ENCODE measurements around the gene NVL.
"Not testable (repeated sequence)": the region's sequence is repeated elsewhere in the genome, so short reads cannot be mapped to it uniquely, and the experiment has no call there.

Gene NVL

GRCh38 chr1:224234017-224234416 is 96.0 kb downstream of the NVL start:
- DNase-seq (ENCODE audit: low read depth): no peak

GRCh38 chr1:224226849-224227502 is 103.0 kb downstream of the NVL start:
- no peak for DNase-seq (ENCODE audit: low read depth)

DNA sequence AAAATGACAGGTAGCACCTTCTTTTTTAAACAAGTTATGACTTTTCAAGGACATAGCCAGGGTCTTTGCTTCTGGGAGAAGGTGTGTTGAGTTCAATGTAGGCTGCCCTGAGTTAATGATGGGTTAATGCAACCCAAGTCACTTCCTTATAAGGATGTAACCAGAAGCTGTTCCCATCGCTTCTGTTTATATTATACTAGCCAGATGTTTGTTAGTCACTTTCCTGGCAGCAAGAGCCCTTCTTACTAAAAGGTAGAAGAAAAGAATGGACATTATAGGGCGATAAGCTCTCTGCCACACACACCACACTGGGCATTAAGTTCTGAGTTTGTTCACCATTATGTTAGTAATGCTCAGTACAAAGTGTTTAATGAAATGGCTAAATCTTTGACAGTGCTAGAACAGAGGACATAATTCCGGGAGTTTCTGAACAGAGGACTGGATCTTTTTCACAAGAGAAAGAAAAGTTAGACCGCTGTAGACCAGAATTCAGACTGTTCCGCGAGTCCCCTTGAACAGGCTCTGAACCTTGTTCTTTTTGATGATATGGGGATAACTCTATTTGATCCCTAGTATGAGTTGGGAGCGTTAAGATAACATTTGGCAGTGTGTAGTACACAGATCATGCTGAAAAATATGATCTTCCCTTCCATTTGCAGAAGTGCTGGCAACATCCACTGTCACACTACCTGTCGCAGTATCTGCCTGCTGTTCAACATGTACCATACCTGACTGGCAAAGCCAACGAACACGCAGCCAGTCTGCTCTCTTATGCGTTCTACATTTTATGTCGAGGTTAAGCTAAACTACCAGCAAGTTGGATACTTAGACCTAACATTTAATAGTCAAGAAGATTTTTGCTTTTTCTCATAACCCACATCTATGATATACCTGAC is 105.9 kb downstream of the NVL start:
- DNase-seq (ENCODE audit: low read depth): no peak

- DNase-seq (ENCODE audit: low read depth): no peak
Observed at GRCh38 chr1:224219612-224220059, 110.3 kb downstream of the NVL start.

GRCh38 chr1:224219011-224219611 is 110.9 kb downstream of the NVL start:
- DNase-seq (ENCODE audit: low read depth): no peak

GRCh38 chr1:224217655-224218623 is 112.0 kb downstream of the NVL start:
- DNase-seq (ENCODE audit: low read depth): no peak

GRCh38 chr1:224216382-224216781 is 113.6 kb downstream of the NVL start:
- DNase-seq (ENCODE audit: low read depth): no peak

DNA sequence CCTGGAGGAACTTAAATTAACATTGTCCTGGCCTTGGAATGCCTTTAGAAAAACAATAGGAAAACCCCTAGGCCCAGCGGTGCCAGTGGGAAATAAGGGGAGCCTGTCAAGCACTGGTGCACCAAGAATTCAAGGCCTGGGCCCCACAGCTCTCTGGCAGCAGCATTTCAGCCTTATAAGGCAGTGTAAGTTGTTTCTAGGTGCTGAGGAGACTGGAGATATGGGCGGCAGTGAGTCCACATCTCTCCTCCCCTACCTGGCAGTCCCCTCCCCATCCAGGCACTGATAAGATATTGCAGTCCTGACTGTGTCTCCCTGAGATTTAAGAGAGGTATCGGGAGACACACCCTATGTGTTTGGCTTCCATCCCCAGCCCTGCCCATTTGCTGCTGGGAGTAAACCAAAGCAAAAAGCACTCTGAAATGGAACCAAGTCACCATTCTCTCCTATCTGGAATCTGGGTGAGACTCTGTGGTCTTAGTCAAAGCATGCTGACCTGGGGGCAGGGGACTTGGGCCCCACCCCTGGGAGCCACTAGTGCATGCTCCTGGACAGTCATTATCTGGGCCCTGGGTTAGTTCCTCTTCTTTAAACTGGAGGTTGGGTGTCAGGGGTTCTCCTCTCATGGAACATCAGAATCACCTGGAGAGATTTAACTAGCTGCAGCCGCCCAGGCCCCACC is 116.4 kb downstream of the NVL start:
- no peak for DNase-seq (ENCODE audit: low read depth)

GRCh38 chr1:224212618-224213061 is 117.3 kb downstream of the NVL start:
- DNase-seq (ENCODE audit: low read depth): no peak

DNA sequence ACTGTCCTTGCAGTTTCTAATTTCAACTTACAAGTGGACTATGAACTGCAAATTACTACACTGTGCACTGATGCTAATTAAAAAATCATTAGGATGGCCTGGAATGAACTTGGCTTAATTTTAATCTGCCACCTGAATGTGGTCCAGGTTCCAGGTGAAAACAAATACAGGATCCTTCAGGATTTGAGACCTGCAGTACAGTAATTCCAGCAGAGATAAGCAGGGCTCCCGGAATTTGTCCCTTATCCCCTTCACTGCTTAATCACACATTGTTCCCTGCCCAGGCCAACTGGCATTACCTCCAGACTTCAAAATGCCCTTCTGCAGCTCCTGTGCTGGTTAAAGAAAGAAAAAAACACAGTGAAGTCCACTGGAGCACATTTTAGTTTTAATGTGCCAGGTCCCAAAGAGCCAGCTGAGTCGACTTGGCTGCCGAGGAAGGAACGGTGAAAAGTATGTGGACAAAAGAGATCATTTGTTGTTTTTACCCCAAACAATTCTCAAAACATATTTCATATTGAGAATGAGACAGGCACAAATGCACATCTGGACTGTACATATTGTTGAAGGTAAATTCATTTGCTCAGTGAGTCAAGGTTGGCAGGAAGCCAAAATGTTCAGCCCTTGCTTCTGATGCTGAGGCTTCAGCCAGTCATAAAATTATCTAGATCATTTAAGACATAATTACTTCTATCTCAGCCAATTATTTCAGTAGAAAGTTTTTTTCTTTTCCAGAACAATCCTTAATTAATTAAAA is 118.6 kb downstream of the NVL start:
- no peak for DNase-seq (ENCODE audit: low read depth)

GRCh38 chr1:224205931-224206538 is 123.9 kb downstream of the NVL start:
- DNase-seq (ENCODE audit: low read depth): not testable (repeated sequence)

GRCh38 chr1:224205438-224205840 is 124.5 kb downstream of the NVL start:
- DNase-seq (ENCODE audit: low read depth): peak; percentile 22

GRCh38 chr1:224203243-224204016 is 126.5 kb downstream of the NVL start:
- no peak for DNase-seq (ENCODE audit: low read depth)

DNA sequence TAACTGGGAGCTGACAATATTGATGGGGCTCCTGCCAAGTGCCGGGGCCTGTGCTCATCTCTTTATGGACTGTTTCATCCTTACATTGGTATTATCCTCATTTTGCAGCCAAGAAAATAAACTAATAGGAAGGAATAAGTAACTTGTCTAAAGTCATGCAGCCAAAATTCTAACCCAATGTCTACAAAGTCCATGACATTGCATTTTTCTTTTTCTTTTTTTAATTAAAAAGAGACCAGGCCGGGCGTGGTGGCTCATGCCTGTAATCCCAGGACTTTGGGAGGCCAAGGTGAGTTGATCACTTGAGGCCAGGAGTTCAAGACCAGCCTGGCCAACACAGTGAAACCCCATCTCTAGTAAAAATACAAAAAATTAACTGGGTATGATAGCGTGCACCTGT is 128.1 kb downstream of the NVL start:
- no peak for DNase-seq (ENCODE audit: low read depth)

- no peak for DNase-seq (ENCODE audit: low read depth)
Observed at GRCh38 chr1:224201383-224201782, 128.6 kb downstream of the NVL start.

GRCh38 chr1:224199679-224200078 is 130.3 kb downstream of the NVL start:
- no peak for DNase-seq (ENCODE audit: low read depth)

DNA sequence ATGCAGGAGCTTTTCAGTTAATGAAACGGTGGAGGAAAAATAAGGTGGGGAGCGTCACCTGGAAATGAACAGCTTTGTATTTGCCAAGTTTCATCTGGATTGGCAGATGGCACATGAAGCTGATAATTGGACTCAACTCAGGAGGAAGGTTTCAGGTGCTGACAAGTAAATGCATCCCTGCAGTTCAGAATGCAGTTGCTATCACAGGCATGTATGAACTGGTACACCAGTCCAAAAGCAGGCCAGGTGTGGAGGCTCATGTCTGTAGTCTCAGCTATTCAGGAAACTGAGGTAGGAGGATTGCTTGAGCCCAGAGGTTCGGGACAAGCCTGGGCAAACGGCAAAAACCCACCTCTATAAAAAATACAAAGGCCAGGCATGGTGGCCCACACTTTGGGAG is 131.4 kb downstream of the NVL start:
- DNase-seq (ENCODE audit: low read depth): no peak

DNA sequence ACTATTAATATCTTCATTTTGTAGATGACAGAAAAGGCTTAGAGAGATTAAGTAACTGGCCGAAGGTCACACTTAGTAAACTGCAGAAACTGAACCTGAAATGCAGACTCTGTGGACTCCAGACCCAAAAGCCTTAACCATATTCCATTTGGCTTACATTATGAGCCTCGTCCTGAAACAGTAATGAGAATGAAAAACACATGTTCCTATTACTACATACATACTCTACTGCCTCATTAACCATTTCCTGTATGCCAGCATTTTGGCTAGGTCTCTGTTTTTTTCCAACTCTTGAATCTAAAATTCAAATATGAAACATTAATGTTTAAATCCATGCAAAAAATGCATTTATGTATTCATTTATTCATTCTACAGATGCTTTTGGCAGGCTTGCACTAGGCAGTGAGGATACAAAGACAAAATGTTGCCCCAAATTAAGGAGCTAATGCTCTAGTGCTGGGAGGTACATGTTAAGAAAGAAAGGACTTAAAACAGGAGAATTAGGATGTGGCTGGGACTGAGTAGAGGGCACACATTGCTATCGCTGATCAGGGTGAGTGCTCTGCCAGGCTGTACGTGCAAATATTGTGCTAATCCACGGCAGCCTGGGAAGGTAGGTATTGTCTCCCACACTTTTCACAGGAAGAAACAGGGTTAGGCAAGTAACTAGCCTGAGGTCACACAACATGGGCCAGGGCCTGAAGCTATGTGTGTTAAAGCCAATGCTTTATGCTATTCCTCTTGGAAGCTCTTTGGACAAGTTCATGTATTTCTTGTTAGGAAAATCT is 133.0 kb downstream of the NVL start:
- no peak for DNase-seq (ENCODE audit: low read depth)

All from stimulated activated CD8-positive, alpha-beta memory T cell treated with anti-CD3 and anti-CD28 coated beads, Interleukin-12 subunit alpha, Interleukin-12 subunit beta, amount 100 ng/mL, for 4 hours (primary cell).